ENCODE results near the gene TBX10.

TBX10 gene

DNA sequence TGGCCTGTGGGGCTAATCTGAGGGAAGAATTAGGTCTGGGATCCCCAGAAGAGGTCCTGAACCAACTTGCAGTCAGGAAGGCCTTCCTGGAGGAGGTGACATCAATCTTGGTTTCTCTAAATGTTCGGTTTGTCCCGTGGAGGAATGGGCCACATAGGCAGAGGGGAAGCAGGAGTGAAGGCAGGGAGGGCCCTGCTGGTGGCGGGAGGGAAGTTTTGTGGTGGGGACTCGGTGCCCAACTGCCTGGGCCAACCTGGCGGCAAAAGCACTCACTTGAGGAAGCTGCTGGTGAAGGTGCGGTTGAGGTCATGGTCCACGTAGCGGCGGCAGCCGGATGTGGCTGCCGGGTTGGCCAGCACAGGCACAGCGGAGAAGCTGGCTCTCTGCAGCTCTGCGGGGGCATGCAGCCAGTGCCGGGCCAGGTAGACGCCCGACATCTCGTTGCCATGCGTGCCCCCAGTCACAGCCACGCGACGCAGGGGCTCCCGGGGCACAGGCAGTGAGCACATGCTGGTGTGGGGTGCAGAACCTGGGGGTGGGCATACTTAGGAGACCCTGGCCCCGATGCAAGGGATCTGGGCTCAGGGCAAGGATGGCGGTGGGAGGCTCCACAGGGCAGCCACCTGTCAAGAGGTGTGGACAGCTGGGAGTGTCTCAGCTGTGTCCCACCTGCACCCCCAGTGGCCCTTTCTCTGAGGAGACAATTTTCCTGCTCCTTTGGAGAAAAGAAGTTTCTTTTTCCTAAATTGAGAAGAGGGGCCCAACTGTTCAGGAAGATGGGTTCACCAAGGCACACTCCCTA lies 7.2 kb upstream of the TBX10 start:
- Histone ChIP-seq H3K4me2 (peak overlapping the region; percentile 93), H3K4me1 (peaks cover 74% of the 10 kb centered on the region), H3K9me3 (peaks cover 10% of the 10 kb centered on the region; the same call in 1 of the 2 replicates), H3K27ac (peak overlapping the region; percentile 34; the same call in 1 of the 2 replicates), H3K4me3 (peak overlapping the region; percentile 29; the same call in 1 of the 2 replicates), H4K20me1 (no peaks in the 10 kb centered on the region), H3K36me3 (no peaks in the 10 kb centered on the region), H3K27me3 (no peaks in the 10 kb centered on the region), H3K9ac (peak overlapping the region; percentile 38; the same call in 1 of the 2 replicates)
- no peak for TF ChIP-seq Cebpa-rat (IDR thresholded peaks at IDR 0.05)

DNA sequence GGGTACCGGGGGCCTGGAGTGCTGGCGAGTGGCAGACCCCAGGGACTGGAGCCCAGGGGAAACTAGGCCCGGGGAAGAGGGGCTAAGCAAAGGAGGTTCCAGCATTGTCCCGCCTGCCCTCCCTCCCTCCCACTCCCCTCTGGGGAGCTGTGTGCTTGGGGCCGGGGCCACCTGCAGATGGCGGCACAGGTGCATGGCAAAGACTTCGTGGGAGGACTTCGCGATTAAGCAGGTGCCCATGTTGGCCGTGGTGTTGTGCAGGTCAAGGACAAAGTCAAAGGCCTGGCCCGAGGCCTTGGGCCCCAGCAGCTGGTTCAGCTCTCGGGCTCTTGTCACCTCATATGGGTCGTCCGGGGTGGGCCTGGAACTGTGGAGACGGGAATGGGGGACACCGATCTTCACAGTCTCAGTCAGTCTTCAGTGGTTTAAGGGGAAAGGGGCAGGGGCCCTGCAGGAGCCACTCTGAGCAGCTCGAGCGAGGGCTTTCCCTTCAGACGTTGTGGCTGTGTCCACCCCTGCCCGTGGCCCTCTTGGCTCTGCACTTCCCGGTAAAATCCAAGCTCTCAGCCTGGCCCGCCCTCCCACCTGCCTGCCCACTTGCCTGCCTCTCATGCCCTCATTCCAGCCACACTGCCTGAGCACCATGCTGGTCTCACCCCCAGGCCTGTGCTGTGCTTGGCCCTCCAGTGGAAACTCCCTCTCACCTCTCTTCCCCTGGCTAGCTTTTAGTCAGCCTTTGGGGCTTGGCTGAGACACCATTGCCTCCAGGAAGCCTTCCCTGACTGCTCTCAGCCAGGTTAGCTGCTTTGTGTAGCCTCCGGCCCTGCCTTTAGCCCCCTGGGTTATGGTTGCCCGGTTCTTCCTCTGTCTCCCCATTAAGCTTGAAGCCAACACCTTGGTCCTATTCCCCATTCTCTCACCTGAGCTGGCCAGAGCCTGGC lies 6.2 kb upstream of the TBX10 start:
- no peaks in the 10 kb centered on the region for H4K20me1 ChIP-seq
- peak overlapping the region; percentile 93 for H3K4me2 ChIP-seq
- H3K27me3 ChIP-seq: no peaks in the 10 kb centered on the region
- no peaks in the 10 kb centered on the region for H3K36me3 ChIP-seq
- H3K4me1 ChIP-seq: peaks cover 64% of the 10 kb centered on the region
- peak overlapping the region; percentile 29; the same call in 1 of the 2 replicates for H3K4me3 ChIP-seq
- H3K27ac ChIP-seq: peak overlapping the region; percentile 34; the same call in 1 of the 2 replicates
- peak overlapping the region; percentile 14; the same call in 1 of the 2 replicates for H3K9ac ChIP-seq
- H3K9me3 ChIP-seq: peaks cover 10% of the 10 kb centered on the region; the same call in 1 of the 2 replicates
- TF ChIP-seq Cebpa-rat (IDR thresholded peaks at IDR 0.05): no peak

DNA sequence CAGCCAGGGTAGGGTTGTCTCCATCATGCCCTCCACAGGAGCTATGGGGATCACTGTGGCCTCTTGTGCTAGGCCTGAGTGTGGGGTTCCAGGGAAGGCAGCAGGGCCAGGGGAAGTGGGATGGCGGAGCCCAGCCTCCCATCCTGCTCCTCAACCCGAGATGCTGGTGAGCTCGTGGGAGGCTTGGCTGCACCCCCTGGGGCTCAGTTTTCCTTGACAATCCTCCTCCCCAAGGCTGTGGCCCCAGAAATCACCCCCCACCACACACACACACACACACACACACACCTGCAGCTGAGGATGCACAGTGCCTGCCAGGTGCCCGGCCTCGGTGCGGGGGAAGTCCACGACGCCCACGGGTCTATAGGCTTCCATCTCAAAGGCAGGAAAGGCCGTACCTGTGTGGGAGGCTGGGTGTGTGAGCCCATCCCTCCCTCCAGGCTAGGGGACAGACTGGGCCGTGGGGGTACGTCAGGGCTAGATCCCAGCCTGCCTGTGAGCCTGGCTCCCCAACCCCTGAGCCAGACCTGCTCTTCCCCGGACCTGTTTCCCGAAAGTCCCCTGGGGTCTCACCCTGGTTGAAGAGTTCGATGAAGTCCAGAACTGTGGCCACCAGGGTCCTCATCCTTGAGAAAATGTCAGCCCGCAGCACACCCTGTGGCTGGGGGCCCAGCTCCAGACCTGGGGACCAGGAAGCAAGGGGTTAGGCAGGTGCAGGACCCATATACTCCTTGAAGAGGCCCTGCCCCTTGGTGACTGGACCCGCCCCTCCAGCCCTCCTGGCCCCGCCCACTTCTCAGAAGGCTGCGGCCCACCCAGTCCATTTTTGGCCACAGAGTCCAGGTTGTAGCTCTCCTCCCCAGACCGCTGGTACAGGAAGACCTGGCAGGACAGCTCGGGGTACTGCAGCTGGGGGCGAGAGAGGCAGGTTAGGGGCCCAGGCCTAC lies 5.2 kb upstream of the TBX10 start:
- Histone ChIP-seq H3K27me3 (no peaks in the 10 kb centered on the region), H3K9me3 (peaks cover 10% of the 10 kb centered on the region; the same call in 1 of the 2 replicates), H4K20me1 (no peaks in the 10 kb centered on the region), H3K4me1 (peaks cover 61% of the 10 kb centered on the region), H3K27ac (no peak overlapping the region), H3K4me2 (peak overlapping the region; percentile 93), H3K36me3 (no peaks in the 10 kb centered on the region), H3K9ac (no peak overlapping the region), H3K4me3 (no peak overlapping the region)
- no peak for TF ChIP-seq Cebpa-rat (IDR thresholded peaks at IDR 0.05)

DNA sequence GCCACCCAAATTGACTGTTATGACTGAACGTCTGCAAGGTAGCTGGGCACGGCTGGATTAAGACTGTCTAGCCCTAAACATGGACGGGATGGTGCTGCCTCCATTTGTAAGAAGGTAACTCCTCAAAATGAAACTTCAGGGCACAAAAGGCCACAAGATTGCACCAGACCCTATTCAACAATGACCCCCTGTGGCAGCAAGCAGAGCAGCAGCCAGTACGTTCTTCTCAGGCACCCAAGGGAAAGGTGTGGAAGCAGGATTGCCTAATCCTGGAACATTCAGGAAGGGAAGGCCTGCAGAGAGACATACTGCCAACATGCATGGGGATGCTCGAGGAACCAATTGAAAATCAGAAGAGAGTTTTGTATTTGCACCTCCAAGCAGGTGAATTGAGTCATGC lies 4.5 kb upstream of the TBX10 start:
- Histone ChIP-seq H3K4me3 (no peak overlapping the region), H3K4me2 (no peak overlapping the region), H3K27me3 (no peaks in the 10 kb centered on the region), H3K36me3 (no peaks in the 10 kb centered on the region), H3K9me3 (peaks cover 10% of the 10 kb centered on the region; the same call in 1 of the 2 replicates), H3K9ac (no peak overlapping the region), H3K4me1 (peaks cover 54% of the 10 kb centered on the region), H3K27ac (no peak overlapping the region), H4K20me1 (no peaks in the 10 kb centered on the region)
- TF ChIP-seq Cebpa-rat (IDR thresholded peaks at IDR 0.05): no peak

DNA sequence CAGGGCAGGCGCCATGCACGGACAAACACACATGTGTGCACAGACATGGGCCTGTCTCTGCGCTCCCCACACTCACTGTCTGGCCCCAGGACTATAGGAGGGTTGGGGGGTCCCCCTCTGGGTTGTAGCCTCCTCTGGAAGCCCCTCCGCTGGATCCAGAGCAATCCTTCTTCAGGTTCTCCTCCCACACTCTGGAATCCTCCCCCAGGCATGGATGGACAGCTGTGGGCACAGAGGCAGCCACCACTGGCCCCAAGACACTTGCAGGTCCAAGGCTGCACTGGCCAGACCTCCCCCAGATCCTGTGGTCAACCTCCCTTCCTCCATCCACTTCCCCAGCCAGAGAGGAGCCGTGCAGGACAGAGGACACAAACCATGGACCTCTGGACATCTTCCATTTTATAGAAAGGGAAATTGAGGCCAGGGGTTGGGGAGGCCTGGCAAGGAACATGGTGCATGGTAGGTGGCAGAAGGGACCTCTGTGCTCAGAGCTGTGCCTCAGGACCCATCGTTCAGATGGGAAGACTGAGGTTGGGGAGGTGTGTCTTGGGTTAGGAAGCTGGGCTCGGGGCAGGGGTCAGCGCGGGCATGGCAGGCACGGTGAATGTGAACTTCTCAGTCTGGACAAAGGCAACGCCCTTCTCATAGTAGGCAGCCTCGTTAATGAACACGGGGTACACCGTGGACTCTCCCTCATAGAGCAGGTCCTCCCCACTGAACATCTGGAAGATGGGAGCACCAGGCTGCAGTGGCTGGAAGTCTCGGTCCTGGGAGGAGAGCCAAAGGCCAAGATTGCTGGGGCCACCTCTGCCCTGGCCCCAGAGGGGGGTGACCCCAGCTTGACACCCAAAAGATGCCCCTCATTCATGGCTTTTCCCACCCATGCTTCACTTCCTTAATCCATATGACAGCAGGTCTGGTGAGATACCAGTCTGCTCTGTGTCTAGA lies 2.9 kb upstream of the TBX10 start:
- H4K20me1 ChIP-seq: no peaks in the 10 kb centered on the region
- TF ChIP-seq Cebpa-rat (IDR thresholded peaks at IDR 0.05): no peak
- H3K27me3 ChIP-seq: no peaks in the 10 kb centered on the region
- peaks cover 38% of the 10 kb centered on the region for H3K4me1 ChIP-seq
- no peak overlapping the region for H3K4me2 ChIP-seq
- no peaks in the 10 kb centered on the region for H3K36me3 ChIP-seq
- peaks cover 10% of the 10 kb centered on the region; the same call in 1 of the 2 replicates for H3K9me3 ChIP-seq
- no peak overlapping the region for H3K27ac ChIP-seq
- H3K9ac ChIP-seq: no peak overlapping the region
- no peak overlapping the region for H3K4me3 ChIP-seq

DNA sequence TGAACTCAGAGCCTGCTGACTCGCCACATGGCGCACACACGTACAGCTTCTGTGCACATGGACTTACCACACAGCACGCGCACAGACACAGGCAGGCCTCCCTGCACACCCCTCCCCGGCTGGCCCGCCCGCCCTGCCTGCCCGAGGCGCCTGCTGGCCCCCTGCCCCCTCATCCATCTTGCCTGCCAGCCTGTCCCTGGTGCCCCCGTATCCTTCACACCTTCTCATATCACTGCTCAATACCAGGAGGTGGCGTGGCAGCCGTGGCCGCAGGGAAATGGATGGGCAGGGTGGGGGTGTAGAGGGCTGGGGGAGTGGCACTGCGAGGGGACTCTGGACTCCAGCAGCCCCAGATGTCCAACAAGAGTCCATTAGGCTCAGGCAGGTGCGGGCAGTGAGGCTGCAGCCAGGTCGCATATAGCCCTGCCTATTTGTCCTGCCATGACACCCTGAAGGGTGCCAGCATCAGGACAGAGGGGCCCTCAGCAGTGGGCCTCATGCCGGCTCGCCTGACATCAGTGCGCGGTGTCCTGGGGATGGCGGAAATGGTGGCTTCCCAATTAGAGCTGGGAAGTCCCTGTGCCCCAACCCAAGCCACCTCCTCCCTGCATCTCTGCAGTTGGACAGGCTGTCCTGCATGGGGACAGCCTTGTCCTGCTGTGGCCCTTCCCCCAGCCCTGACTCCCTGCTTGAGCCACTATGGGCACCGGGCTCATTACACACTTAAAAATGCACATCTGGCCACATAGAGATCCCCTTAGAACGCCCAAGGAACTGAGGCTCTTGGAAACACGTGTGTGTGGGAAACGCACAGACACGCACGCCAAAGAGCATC lies 2.0 kb upstream of the TBX10 start:
- H3K4me1 ChIP-seq: peaks cover 29% of the 10 kb centered on the region
- H3K36me3 ChIP-seq: no peaks in the 10 kb centered on the region
- no peak for TF ChIP-seq Cebpa-rat (IDR thresholded peaks at IDR 0.05)
- no peak overlapping the region for H3K4me2 ChIP-seq
- peaks cover 10% of the 10 kb centered on the region; the same call in 1 of the 2 replicates for H3K9me3 ChIP-seq
- H4K20me1 ChIP-seq: no peaks in the 10 kb centered on the region
- H3K27ac ChIP-seq: no peak overlapping the region
- H3K27me3 ChIP-seq: no peaks in the 10 kb centered on the region
- no peak overlapping the region for H3K9ac ChIP-seq
- H3K4me3 ChIP-seq: no peak overlapping the region

DNA sequence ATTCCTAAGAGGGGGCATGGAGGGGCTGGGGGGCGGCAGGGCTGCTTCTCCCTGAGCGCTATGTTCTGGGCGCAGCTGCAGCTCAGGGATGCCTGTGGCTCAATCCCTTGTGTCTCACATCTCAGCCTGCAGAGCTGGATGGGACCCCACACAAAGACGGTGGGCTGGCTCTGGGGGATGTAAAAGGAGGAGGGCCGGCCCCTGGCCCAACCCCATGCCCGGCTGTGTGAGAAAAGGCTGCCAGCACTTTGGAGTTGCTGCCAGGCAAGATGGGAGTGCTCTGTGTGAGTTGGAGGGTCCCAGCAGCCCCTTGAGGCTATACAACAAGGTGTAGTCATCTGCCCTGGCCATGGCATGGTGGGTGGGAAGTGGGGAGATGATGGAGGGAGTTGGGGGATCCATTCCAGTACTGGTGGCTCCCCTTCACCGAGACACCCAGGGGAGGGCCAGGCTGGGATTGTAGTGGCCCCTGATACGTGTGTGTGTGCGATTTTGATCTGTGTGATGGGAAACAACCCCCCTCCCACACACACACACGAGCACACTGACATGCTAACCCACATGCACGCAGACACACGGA lies 1.3 kb upstream of the TBX10 start:
- H3K27me3 ChIP-seq: no peaks in the 10 kb centered on the region
- TF ChIP-seq Cebpa-rat (IDR thresholded peaks at IDR 0.05): no peak

More for the DNA sequence above, 1.3 kb upstream of the TBX10 start:
- H3K36me3 ChIP-seq: no peaks in the 10 kb centered on the region
- H3K27ac ChIP-seq: no peak overlapping the region
- no peaks in the 10 kb centered on the region for H4K20me1 ChIP-seq
- peaks cover 22% of the 10 kb centered on the region for H3K4me1 ChIP-seq
- H3K9ac ChIP-seq: no peak overlapping the region
- peaks cover 10% of the 10 kb centered on the region; the same call in 1 of the 2 replicates for H3K9me3 ChIP-seq
- H3K4me3 ChIP-seq: no peak overlapping the region
- no peak overlapping the region for H3K4me2 ChIP-seq

All from BLaER1 (cell line).